ENCODE data around the gene SERPINB12. TPM values are rescaled to one million over a fixed set of nuclear protein-coding genes. Genes with fewer than 3 reads are reported as not detected.

The SERPINB12 gene
- total and polyA plus RNA-seq, 2 of the 13 experiments (the other 11 are each of a cell fraction or from before 2014, with no cell fraction given) = not detected

DNA sequence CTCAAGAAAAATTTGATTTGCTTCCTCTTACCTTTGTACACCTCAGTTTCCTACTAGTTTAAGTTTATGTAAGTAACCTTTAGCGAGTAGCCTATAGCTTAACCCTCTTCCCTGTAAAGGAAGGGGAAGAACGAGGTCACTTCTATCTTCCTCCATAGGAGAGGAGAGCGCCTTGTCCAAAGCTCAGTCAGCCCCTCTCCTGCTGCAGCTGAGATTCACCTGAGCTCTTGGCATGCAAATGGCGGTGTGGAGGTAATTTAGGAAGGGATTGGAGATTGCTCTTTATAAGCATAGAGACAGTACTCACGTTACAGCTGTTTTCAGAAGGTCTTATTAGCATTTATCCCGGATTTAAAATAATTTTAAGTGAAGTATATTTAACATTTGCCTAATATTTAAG is 27.8 kb upstream of the SERPINB12 start:
- H2AFZ ChIP-seq (ENCODE audit: low read length) = no peak overlapping the region
- FAIRE-seq (no peak), ATAC-seq (no peak), DNase-seq (ENCODE audit: low spot score) (no peak)
- H3K9me3 ChIP-seq (ENCODE audit: low read length) = no peaks in the 10 kb centered on the region
- no peaks in the 10 kb centered on the region for H3K4me1 ChIP-seq (ENCODE audit: insufficient read depth, low read length)
- H4K20me1 ChIP-seq (ENCODE audit: insufficient read depth, low read length) = no peaks in the 10 kb centered on the region
- H3K4me2 ChIP-seq (ENCODE audit: low read depth, low read length) = no peak overlapping the region
- POLR2A ChIA-PET = no interaction called here
- H3K27me3 ChIP-seq (ENCODE audit: control insufficient read depth in 1 of 2, insufficient read depth in 2 of 2, low read length in 2 of 2) = peaks cover 0 to 11% of the 10 kb centered on the region in 2 experiments; a peak in 3 of 5 replicates
- H3K36me3 ChIP-seq (replicated peaks in 1 of 2; ENCODE audit: control insufficient read depth in 1 of 2, insufficient read depth in 2 of 2, low read length in 2 of 2) = no peaks in the 10 kb centered on the region
- WGBS (ENCODE audit: low lambda C conversion rate) = 0% methylated on average over 6 of the region's 6 CpGs
- TF ChIP-seq, protein P1, sequence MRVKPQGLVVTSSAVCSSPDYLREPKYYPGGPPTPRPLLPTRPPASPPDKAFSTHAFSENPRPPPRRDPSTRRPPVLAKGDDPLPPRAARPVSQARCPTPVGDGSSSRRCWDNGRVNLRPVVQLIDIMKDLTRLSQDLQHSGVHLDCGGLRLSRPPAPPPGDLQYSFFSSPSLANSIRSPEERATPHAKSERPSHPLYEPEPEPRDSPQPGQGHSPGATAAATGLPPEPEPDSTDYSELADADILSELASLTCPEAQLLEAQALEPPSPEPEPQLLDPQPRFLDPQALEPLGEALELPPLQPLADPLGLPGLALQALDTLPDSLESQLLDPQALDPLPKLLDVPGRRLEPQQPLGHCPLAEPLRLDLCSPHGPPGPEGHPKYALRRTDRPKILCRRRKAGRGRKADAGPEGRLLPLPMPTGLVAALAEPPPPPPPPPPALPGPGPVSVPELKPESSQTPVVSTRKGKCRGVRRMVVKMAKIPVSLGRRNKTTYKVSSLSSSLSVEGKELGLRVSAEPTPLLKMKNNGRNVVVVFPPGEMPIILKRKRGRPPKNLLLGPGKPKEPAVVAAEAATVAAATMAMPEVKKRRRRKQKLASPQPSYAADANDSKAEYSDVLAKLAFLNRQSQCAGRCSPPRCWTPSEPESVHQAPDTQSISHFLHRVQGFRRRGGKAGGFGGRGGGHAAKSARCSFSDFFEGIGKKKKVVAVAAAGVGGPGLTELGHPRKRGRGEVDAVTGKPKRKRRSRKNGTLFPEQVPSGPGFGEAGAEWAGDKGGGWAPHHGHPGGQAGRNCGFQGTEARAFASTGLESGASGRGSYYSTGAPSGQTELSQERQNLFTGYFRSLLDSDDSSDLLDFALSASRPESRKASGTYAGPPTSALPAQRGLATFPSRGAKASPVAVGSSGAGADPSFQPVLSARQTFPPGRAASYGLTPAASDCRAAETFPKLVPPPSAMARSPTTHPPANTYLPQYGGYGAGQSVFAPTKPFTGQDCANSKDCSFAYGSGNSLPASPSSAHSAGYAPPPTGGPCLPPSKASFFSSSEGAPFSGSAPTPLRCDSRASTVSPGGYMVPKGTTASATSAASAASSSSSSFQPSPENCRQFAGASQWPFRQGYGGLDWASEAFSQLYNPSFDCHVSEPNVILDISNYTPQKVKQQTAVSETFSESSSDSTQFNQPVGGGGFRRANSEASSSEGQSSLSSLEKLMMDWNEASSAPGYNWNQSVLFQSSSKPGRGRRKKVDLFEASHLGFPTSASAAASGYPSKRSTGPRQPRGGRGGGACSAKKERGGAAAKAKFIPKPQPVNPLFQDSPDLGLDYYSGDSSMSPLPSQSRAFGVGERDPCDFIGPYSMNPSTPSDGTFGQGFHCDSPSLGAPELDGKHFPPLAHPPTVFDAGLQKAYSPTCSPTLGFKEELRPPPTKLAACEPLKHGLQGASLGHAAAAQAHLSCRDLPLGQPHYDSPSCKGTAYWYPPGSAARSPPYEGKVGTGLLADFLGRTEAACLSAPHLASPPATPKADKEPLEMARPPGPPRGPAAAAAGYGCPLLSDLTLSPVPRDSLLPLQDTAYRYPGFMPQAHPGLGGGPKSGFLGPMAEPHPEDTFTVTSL (CRISPR knock-in tag; IDR thresholded peaks at IDR 0.05; ENCODE audit: borderline replicate concordance) = no peak
- TF ChIP-seq CREM (IDR thresholded peaks at IDR 0.05) (no peak), CREM (CRISPR knock-in tag; IDR thresholded peaks at IDR 0.05) (no peak)
- H3K4me3 ChIP-seq (replicated peaks in 1 of 3; ENCODE audit: insufficient read depth in 1 of 3, low read depth in 2 of 3, low read length in 3 of 3) = no peak overlapping the region
- H3K9ac ChIP-seq (ENCODE audit: insufficient read depth, low read depth, low read length) = no peak overlapping the region
- in situ Hi-C loops (cut with HindIII; ENCODE audit: extremely low pct_ligation_motif_present, low pct_unique_long_range_greater_than_20kb) = no loop called here
- BruUV-seq (replicated peaks) = no TSS peak
- intact Hi-C loops (cut with micrococcal nuclease; ENCODE audit: unreplicated experiment) = no loop called here
- CTCF ChIA-PET (ENCODE audit: low intra/inter-chr PET ratio, low total read pairs) = no interaction called here
- H3K27ac ChIP-seq (ENCODE audit: extremely low read length, insufficient read depth, low read length) = no peak overlapping the region
- H3K79me2 ChIP-seq (ENCODE audit: insufficient read depth, low read length) = no peaks in the 10 kb centered on the region

All from HepG2 (cell line).